Epidermal melanocyte (primary cell): Measurements from ENCODE around the gene SEMA6B.
A peak's percentile ranks its signal among the peaks of the same experiment; 100 is the strongest.
"Not testable (repeated sequence)": the region's sequence is repeated elsewhere in the genome, so short reads cannot be mapped to it uniquely, and the experiment has no call there.

Experiments used
- DNase-seq: peaks from one replicate; pipeline ENCODE4 v3.0.0; 2011; ENCODE audit warnings: low spot score; ENCODE audit not compliant: insufficient read length

Gene SEMA6B, protein sequence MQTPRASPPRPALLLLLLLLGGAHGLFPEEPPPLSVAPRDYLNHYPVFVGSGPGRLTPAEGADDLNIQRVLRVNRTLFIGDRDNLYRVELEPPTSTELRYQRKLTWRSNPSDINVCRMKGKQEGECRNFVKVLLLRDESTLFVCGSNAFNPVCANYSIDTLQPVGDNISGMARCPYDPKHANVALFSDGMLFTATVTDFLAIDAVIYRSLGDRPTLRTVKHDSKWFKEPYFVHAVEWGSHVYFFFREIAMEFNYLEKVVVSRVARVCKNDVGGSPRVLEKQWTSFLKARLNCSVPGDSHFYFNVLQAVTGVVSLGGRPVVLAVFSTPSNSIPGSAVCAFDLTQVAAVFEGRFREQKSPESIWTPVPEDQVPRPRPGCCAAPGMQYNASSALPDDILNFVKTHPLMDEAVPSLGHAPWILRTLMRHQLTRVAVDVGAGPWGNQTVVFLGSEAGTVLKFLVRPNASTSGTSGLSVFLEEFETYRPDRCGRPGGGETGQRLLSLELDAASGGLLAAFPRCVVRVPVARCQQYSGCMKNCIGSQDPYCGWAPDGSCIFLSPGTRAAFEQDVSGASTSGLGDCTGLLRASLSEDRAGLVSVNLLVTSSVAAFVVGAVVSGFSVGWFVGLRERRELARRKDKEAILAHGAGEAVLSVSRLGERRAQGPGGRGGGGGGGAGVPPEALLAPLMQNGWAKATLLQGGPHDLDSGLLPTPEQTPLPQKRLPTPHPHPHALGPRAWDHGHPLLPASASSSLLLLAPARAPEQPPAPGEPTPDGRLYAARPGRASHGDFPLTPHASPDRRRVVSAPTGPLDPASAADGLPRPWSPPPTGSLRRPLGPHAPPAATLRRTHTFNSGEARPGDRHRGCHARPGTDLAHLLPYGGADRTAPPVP

GRCh38 chr19:4559569-4559968 lies at the start of gene SEMA6B:
SEMA6B (minus strand) TSS chr19:4559684; CDS start chr19:4558457, 1,227 bp downstream.
- DNase-seq: no peak

GRCh38 chr19:4606921-4607678 lies 47.6 kb upstream of the SEMA6B start:
- peak; percentile 82 for DNase-seq

DNA sequence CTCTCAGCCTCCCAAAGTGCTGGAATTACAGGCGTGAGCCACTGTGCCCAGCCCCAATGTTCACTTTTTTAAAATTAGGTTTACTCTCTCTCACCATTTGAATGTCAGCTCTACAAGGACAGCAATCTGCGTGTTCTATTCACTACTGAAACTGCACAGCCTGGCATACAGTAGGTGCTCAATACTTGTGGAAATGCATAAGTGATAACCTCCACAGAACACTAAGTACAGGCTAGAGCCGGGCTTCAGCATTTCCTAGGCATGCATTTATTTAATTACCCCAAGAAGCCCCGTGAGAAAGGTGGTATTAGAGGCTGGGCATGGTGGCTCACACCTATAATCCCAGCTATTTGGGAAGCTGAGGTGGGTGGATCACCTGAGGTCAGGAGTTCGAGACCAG lies 46.7 kb upstream of the SEMA6B start:
- DNase-seq: no peak

DNA sequence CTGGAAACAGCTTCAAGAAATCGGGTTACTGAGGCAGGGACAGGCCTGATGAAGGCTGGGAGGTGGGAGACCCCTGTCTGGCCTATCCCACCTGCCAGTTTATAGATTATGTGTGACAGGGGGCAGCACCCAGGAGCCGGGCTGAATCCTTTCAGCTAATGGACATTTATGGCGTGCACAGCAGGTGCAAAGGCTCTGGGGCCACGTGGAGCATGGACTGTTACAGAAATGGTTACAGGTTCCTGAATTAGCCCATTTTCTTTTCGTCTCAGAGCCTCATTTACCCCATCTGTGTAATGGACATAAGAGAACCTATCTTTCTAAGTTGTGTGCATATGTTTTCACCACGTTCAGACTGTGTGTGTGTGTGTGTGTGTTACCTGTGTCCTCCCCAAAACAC lies 45.4 kb upstream of the SEMA6B start:
- DNase-seq: no peak

DNA sequence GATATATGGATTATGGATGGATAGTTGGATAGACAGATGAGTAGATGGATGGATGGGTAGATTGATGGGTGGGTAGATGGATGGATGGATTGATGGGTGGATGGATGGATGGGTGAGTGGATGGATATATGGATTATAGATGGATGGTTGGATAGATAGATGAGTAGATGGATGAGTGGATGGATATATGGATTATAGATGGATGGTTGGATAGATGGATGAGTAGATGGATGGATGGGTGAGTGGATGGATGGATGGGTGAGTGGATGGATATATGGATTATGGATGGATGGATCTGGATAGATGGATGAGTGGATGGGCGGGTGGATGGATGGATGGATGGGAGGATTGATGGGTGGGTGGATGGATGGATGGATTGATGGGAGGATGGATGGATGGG lies 43.4 kb upstream of the SEMA6B start:
- DNase-seq: no peak

DNA sequence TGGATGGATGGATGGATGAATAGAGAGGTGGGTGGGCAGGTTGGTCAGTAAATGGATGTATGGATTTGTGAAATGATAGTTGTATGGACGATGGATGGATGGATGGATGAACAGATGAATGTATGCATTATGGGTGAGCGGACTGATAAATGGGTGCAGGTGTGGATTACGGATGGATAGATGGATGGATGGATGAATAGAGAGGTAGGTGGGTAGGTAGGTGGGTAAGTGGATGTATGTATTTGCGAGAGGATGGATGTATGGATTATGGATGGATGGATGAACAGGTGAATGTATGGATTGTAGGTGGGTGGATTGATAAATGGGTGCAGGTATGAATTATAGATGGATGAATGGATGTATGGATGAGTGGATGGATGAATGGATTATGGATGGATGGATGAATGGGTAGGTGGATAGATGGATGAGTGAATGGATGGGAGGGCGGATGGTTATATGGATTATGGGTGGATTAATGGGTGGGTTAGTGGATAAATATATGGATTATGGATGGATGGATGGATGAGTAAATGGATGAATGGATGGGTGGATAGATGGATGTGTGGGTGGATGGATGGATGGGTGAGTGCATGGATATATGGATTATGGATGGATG lies 42.8 kb upstream of the SEMA6B start:
- no peak for DNase-seq

GRCh38 chr19:4600893-4601292 lies 41.4 kb upstream of the SEMA6B start:
- no peak for DNase-seq

- DNase-seq: no peak
These were observed 40.6 kb upstream of the SEMA6B start for GRCh38 chr19:4600082-4600481.

DNA sequence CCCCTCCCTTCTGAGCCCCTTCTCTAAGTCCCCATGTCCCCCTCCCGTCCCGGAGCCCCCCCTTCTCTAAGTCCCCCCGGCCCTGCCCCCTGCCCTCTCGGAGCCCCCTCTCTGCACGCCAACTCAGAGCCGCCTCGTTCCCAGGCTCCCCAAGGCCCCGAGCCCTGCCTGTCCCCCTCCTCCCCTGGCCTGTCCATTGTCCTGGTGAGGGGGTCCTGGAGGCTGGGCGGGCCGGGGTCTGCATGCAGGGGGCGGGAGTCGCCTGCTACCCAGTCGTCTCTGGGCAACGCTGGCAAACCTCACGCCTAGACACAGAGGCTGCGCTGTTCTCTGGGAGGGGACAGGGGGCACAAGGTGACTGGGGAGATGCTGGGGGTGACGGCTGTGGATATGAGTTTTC lies 39.2 kb upstream of the SEMA6B start:
- no peak for DNase-seq

DNA sequence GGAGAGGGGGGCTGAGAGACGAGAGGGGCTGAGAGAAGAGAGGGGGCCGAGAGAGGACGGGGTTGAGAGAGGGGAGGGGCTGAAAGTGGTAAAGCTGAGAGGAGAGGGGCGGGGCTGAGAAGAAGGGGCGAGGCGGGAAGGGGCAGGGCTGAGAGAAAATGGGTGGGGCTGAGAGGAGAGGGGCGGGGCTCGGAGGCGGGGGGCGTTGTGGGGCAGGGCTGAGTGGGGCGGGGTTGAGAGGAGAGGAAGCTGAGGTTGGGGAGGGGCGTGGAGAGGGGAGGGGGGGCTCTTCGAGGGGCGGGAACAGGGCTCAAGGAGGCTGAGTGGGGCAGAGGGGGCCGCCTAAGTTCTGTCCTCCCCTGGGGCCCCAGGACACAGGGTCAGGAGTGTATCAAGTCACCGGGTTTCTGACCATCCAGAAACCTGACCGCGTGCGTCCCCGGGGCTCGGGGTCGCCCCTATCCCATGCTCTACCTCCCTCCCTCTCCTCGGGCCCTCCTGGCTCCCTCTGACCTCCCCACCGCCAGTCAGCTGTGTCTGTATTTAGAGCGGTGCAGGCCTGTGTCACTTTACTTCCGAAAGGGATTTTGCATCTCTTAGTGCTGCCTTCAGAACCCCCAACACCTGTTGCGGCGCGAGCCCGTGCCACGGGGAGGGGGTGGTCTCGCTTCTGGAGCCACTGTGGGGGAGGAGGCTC lies 38.6 kb upstream of the SEMA6B start:
- DNase-seq: no peak

- no peak for DNase-seq
These were observed 37.9 kb upstream of the SEMA6B start for GRCh38 chr19:4597278-4597974.

GRCh38 chr19:4596033-4596904 lies 36.8 kb upstream of the SEMA6B start:
- no peak for DNase-seq

- DNase-seq: not testable (repeated sequence)
These were observed 35.7 kb upstream of the SEMA6B start for GRCh38 chr19:4595158-4595557.

DNA sequence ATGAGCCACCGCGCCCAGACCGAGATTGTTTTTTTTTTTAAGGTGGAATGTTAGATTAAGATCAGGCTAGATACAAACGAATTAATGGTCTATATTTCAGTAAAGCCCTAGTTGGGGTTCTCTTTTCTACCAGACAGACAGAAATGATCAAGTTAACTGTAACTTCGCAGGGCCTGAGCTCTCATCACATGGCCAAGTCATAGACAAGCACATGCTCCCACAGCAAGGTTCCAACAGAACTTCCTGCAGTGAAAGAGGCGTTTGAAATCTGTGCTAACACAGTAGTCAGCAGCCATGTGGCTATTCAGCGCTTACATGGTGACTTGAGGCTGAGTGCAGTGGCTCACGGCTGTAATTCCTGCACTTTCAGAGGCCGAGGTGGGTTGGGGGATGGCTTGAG lies 34.7 kb upstream of the SEMA6B start:
- DNase-seq: no peak

DNA sequence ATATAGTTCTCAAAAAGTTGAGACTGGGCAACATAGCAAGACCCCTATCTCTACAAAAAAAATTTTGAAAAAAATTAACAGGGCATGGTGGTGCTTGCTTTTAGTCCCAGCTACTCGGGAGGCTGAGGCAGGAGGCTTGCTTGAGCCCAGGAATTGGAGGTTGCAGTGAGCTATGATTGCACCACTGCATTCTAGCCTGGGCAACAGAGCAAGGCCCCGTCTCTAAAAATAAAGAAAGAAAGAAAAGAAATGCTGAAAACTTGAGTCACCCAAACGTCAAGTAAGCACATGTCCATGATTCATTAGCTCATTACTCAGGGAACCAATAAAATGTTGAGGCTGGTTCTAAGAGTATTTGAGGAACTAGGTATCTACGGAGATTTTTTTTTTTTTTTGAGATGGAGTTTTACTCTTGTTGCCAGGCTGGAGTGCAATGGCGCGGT lies 33.9 kb upstream of the SEMA6B start:
- DNase-seq: no peak

GRCh38 chr19:4592445-4592844 lies 33.0 kb upstream of the SEMA6B start:
- no peak for DNase-seq

DNA sequence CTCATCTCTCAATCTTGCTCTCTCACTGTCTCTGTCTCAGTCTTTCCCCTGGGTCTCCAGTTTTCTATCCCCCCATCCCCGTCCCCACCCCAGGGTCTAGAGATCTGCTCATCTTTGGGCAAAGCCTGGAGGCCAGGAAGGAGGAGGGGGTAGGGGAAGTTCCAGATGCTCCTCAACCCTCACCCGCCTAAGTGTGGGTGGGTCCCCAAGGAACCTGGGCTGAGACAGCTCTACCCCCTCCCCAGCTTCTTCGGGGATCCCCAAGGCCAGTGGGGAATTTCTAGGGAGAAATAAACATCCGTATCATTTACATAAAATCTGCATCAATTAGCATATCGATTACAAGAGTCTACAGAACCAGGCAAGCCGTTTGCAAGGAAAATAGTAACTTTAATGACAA lies 31.8 kb upstream of the SEMA6B start:
- no peak for DNase-seq

- DNase-seq: no peak
These were observed 31.1 kb upstream of the SEMA6B start for GRCh38 chr19:4590559-4590958.
